HL-60/S4 (cell line): Measurements from ENCODE around the gene TUBA4B.
"Not testable (repeated sequence)": the region's sequence is repeated elsewhere in the genome, so short reads cannot be mapped to it uniquely, and the experiment has no call there.

Source experiments
- in situ Hi-C: fragments of 300-500 bp; cut with MboI; formaldehyde crosslinking; loops from 2 replicates; pipeline ENCODE4 v1.14.3; 2022; ENCODE audit warnings: low sequenced_read_pairs

TUBA4B gene

GRCh38 chr2:219246559-219246958 lies 6.5 kb upstream of the TUBA4B start:
- in situ Hi-C loops: no loop called here

DNA sequence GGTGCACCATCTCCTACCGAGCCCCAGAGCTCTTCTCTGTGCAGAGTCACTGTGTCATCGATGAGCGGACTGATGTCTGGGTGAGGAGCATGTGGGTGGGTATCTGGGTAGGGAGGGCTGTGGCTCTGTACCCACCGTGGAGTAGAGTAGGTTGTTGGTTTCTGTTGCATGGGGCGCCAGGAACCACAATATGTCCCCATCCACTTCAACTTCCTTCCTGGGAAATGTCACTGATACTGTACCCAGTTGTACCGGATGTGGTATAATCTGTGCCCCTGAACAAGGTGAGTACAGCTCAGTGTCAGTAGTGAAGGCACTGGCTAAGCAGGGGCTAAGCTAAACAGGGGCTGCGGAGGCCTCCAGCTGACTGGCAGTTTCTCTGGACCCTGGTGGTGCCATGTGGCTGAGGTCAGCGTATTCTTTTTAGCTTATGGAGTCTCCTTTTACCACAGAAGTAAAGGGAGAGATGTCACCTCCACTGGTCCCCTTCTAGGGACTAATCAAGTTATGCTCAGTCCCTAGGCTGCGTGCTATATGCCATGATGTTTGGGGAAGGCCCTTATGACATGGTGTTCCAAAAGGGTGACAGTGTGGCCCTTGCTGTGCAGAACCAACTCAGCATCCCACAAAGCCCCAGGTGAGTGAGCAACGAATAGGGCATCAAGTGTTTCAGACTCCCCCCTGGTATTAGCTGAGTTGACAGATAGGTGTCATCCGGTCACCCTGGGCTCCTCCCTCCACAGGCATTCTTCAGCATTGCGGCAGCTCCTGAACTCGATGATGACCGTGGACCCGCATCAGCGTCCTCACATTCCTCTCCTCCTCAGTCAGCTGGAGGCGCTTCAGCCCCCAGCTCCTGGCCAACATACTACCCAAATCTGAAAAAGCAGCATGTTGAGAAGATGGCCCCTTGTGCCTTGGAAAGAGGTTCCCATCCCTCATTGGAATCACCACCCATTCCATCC lies 5.1 kb upstream of the TUBA4B start:
- in situ Hi-C loops: no loop called here

GRCh38 chr2:219248845-219249202 lies 4.2 kb upstream of the TUBA4B start:
- in situ Hi-C loops: no loop called here

- in situ Hi-C loops: no loop called here
Observed at GRCh38 chr2:219249203-219249980, 3.7 kb upstream of the TUBA4B start.

DNA sequence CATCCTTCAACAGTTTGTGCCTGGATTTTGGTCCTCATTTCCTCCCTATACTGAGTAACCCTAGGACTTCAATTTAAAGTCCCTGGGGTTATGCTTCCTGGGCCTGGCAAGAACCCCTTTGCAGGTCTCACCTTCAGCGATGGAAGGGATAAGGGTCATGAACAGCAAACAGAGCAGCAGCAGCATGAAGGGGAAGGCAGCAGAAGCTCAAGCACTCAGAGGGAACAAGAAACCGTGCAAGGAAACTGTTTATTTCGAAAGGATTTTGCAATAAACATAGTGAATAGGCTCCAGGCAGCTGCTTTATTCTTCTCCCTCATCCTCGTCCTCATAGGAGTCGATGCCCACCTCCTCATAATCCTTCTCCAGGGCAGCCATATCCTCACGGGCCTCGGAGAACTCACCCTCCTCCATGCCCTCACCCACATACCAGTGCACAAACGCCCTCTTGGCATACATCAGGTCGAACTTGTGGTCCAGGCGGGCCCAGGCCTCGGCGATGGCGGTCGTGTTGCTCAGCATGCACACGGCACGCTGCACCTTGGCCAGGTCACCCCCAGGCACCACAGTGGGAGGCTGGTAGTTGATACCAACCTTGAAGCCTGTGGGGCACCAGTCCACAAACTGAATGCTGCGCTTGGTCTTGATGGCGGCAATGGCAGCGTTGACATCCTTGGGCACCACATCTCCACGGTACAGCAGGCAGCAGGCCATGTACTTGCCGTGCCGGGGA lies 2.8 kb upstream of the TUBA4B start:
- in situ Hi-C loops: no loop called here

- in situ Hi-C loops: no loop called here
Observed at GRCh38 chr2:219251656-219252055, 1.4 kb upstream of the TUBA4B start.

DNA sequence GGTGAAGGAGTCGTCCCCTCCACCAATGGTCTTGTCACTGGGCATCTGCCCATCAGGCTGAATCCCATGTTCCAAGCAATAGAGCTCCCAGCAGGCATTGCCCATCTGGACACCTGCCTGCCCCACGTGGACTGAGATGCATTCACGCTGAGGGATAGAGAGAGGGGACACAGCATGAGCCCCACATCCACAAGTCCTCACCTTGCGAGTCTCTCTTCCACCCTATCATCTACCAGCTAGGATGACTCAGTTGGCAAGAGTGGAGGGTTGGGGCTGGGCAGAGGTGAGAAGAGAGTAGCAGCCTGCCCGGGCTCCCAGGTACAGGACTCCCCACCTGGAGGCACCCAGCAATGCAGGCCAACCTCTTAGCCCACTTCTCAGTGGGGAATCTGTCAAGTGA lies 959 bp upstream of the TUBA4B start:
- in situ Hi-C loops: no loop called here

DNA sequence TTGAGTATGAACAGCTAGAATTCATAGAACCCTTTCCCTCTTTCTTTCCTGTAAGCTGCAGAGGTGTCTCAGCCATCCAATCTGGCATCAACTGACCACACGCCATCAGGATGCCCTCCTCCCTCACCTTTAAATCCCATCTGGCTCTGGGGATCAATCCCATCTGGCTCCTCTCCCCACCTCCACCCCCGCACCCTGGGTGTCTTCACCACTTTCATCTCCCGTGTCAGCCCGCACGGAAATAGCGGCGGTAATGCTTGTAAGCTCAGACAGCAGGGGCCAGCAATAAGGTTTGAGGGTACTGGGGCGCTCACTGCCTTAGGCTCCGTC lies 508 bp upstream of the TUBA4B start:
- in situ Hi-C loops: no loop called here

- in situ Hi-C loops: no loop called here
Observed at GRCh38 chr2:219253753-219254589, 928 bp downstream of the TUBA4B start, which contains the start of gene TUBA4A. Gene TUBA4A (minus strand): TSS chr2:219253918. CDS start chr2:219253858, 60 bp downstream.

GRCh38 chr2:219254590-219255201 lies 1.7 kb downstream of the TUBA4B start:
- in situ Hi-C loops: no loop called here

GRCh38 chr2:219258942-219259341 lies 5.9 kb downstream of the TUBA4B start:
- in situ Hi-C loops: not testable (repeated sequence)

DNA sequence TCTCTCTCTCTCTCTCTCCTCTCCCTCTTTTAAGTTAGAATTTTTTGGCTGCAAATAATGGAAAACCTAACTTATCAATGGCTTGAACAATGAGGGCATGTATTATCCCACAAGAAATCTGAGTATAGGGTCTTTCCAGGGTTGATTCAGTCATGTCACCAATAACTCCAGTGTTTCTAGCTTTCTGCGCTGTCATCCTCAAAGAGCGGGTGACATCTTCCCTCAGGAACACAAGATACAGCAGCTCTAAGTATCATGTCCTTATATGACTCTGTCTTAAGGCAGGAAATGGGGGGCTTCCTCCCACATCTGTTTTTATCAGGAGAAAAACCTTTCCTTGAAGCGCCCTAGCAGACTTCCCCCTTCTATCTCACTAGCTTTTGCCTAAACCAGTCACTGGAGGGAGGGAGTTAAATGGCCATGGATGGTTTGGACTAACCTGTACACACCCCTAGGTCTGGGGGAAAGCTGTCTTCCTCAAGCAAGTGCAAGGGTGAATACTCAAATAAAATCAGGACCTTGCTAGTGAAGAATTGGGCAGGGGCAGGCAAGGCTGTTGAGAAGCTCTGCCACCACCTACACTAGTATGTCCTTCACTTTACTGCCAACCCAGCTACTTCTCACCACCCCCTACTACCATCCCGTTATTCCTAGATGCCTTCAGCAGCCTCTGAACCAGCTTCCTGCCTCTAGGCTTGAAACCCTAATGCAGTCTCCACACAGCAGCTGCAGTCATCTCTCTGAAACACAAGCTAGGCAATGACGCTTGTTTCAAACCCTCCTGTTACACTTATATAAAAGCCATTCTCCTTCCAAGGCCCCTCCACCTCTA lies 8.2 kb downstream of the TUBA4B start:
- in situ Hi-C loops: no loop called here

DNA sequence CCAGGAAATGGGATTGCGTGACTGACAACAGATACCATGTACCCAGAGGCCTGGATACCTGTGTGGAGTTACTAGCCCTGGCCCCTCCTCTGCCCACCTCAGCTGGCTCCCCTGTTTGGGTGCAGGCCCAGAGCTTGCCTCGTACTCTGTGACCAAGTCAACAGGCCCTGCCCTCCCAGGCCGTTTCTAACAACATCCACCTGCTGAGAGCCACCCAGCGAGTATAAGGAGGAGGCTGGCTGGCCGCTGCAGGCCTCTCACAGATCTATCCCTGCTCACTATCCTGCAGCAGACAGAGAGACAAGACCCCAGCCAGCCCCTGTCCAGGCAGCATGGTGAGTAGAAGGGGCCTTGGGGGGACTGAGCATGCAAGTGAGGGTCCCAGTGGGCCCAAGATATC lies 13.2 kb downstream of the TUBA4B start:
- in situ Hi-C loops: no loop called here

DNA sequence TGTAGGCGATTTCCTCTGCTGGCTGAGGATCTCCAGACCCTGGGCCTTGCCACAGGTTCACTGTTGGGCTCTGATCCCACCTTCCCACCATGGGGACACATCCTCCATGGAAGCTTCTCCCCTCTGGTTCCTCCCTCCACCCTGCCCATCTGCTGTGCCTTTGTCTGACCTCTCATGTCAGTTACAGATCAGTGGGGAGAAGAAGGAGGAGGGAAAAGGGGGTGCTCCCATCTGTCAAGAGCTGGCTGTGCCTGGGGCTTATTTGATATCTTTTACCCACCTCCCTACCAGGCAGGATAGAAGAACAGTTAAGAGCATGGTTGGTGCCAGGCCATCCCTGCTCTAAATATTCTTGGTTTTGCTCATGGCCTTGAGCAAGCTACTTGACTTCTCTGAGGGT lies 13.8 kb downstream of the TUBA4B start:
- in situ Hi-C loops: no loop called here

GRCh38 chr2:219268294-219268693 lies 15.3 kb downstream of the TUBA4B start:
- in situ Hi-C loops: no loop called here

DNA sequence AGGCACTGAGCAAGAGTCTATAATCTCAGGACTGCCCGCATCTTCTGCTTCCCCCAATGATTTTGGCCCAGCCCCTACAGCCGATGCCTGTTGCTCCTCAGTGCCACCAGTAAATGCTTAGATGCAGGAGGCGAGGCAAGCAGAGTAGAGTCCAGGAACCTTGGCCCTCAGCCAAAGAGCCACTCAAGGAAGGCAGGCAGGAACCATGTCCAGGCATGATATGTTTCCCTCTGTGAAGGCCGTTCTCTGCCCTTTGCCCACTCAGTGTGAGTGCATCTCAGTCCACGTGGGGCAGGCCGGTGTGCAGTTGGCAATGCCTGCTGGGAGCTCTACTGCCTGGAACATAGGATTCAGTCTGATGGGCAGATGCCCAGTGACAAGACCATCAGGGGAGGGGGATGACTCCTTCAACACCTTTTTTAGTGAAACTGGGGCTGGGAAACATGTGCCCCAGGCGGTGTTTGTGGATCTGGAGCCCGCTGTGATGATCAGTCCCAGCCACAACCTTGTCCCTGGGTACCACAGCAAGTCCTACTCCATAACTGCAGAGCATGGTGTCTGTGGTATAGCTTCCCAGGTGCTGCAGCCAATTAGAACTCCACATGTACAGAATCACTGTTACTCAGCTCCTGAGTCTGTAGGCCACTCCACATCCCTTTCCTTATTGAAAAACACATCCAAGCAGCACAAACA lies 16.5 kb downstream of the TUBA4B start:
- in situ Hi-C loops: loop anchor here (10.0 kb wide), 1 partner anchor 105 kb away; the partner anchor contains the start of gene NHEJ1

DNA sequence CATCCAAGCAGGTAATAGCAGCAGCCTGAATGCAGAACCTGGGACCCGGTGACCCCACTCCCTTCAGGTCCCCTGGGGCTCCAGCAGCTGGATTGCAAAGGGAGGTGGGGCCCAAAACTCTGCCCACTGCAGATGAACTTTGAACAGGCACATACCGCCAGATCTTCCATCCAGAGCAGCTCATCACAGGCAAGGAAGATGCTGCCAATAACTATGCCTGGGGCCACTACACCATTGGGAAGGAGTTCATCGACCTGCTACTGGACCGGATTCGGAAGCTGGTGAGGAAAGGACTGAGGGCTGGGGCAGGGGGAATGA lies 17.0 kb downstream of the TUBA4B start:
- in situ Hi-C loops: loop anchor here (10.0 kb wide), 1 partner anchor 105 kb away; the partner anchor contains the start of gene NHEJ1

GRCh38 chr2:219271021-219271420 lies 18.0 kb downstream of the TUBA4B start:
- in situ Hi-C loops: loop anchor here (10.0 kb wide), 1 partner anchor 106 kb away; the partner anchor contains the start of gene NHEJ1
